ENCODE results near the gene PRPSAP1.

Gene PRPSAP1

DNA sequence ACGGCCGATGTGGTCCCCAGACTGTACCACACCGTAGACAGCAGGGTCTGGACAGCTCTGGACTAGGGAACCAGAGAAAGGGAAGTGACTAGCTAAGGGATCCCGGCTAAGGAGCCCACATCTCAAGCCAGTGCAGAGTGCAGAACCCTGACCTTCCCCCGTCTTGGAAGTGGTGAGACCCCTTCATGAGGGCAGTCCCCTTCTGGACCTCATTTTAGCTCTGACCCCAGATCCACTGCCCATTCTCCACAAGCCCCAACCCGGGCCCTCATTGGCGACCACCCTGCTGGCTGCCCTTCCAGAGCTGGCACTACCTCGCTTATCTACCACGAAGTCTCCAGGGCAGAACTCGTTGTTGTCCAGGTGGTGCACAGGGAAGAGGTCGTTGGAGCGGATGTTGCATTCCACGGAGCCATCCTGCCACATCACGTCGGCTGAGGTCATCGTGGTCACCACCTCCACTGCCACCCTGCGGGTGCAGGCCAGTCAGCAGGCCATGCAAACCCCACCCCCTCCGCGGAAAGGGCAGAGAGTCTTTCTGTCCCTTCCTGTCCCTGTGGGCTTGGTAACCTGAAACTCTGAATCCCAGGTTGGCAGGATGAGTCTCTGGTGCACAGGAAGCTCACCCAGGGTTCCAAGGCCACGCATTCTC is 44.9 kb upstream of the PRPSAP1 start:
- Histone ChIP-seq H3K4me1 (ENCODE audit: low read length) (no peaks in the 10 kb centered on the region), H3K27me3 (replicated peaks; ENCODE audit: insufficient read depth, low read length) (no peaks in the 10 kb centered on the region), H3K79me2 (ENCODE audit: low read length) (no peaks in the 10 kb centered on the region), H3K36me3 (replicated peaks; ENCODE audit: insufficient read depth, low read length) (peaks cover 3% of the 10 kb centered on the region; the same call in 1 of the 2 replicates), H3K27ac (ENCODE audit: low read length) (no peak overlapping the region), H2AFZ (ENCODE audit: low read length) (no peak overlapping the region), H3K9me3 (replicated peaks; ENCODE audit: insufficient read depth, low read length) (no peaks in the 10 kb centered on the region), H3K9ac (ENCODE audit: low read length) (no peak overlapping the region), H4K20me1 (ENCODE audit: insufficient read depth, low read length) (no peaks in the 10 kb centered on the region), H3K9me2 (replicated peaks; ENCODE audit: insufficient read depth, low read length) (no peaks in the 10 kb centered on the region), H3K4me3 (ENCODE audit: low read length) (no peak overlapping the region), H3K4me2 (ENCODE audit: low read depth, low read length) (no peak overlapping the region), H3F3A (ENCODE audit: insufficient read depth, low read length) (no peaks in the 10 kb centered on the region)
- no peak for DNase-seq
- TF ChIP-seq, protein P1, sequence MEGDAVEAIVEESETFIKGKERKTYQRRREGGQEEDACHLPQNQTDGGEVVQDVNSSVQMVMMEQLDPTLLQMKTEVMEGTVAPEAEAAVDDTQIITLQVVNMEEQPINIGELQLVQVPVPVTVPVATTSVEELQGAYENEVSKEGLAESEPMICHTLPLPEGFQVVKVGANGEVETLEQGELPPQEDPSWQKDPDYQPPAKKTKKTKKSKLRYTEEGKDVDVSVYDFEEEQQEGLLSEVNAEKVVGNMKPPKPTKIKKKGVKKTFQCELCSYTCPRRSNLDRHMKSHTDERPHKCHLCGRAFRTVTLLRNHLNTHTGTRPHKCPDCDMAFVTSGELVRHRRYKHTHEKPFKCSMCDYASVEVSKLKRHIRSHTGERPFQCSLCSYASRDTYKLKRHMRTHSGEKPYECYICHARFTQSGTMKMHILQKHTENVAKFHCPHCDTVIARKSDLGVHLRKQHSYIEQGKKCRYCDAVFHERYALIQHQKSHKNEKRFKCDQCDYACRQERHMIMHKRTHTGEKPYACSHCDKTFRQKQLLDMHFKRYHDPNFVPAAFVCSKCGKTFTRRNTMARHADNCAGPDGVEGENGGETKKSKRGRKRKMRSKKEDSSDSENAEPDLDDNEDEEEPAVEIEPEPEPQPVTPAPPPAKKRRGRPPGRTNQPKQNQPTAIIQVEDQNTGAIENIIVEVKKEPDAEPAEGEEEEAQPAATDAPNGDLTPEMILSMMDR (IDR thresholded peaks at IDR 0.05; ENCODE audit: low read length) = no peak
- TF ChIP-seq EZH2 (optimal IDR thresholded peaks at IDR 0.05; ENCODE audit: low read depth, low read length) (no peak), EZH2phosphoT487 (IDR thresholded peaks at IDR 0.05; ENCODE audit: low read length) (no peak)

DNA sequence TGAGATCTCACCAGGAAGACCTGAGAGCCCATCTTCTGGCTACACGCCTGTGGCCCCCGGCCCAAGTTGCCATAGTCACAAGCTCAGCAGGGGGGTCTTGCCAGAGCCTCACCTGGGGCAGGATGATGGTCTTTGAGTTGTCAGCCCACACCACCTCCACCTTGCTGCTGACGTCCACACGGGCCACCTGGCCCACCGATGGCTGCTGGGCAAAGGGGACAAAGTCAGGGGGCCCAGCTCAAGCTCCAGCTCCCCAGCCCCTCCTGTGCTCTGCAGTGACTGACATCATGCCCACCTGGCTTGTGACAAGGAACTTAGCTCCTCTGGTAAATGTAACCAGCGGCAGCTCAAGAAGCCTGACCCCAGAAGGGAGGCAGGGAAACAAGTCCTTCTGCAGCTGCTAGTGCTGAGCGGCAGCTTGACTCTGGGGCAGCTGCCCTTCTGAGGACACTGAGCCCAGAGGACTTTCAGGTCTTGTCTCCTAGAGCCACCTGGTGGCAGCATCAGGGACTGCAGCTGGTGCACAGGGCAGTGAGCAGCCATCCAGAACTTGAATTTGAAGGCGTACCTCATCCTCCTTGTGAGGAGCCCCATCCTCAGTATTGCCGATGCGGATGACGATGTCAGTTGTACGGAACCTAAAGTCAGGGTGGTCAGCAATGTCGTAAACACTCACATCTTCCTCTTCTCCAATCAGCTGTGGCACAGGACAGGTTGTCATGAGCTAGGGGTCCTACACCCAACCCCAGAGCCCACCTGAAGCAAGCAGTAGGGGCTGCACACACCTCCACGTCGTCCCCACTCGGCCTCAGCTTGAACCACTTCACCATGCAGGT is 44.2 kb upstream of the PRPSAP1 start:
- no peak overlapping the region for H2AFZ ChIP-seq (ENCODE audit: low read length)
- no peak overlapping the region for H3K4me2 ChIP-seq (ENCODE audit: low read depth, low read length)
- peaks cover 3% of the 10 kb centered on the region; the same call in 1 of the 2 replicates for H3K36me3 ChIP-seq (replicated peaks; ENCODE audit: insufficient read depth, low read length)
- H3K9me3 ChIP-seq (replicated peaks; ENCODE audit: insufficient read depth, low read length) = no peaks in the 10 kb centered on the region
- H3K9ac ChIP-seq (ENCODE audit: low read length) = no peak overlapping the region
- H3K4me1 ChIP-seq (ENCODE audit: low read length) = no peaks in the 10 kb centered on the region
- H3K79me2 ChIP-seq (ENCODE audit: low read length) = no peaks in the 10 kb centered on the region
- no peaks in the 10 kb centered on the region for H3K9me2 ChIP-seq (replicated peaks; ENCODE audit: insufficient read depth, low read length)
- no peaks in the 10 kb centered on the region for H3K27me3 ChIP-seq (replicated peaks; ENCODE audit: insufficient read depth, low read length)
- H3F3A ChIP-seq (ENCODE audit: insufficient read depth, low read length) = no peaks in the 10 kb centered on the region
- no peak overlapping the region for H3K4me3 ChIP-seq (ENCODE audit: low read length)
- no peak overlapping the region for H3K27ac ChIP-seq (ENCODE audit: low read length)
- TF ChIP-seq EZH2 (optimal IDR thresholded peaks at IDR 0.05; ENCODE audit: low read depth, low read length) = no peak
- no peak for TF ChIP-seq EZH2phosphoT487 (IDR thresholded peaks at IDR 0.05; ENCODE audit: low read length)
- TF ChIP-seq, protein P1 (IDR thresholded peaks at IDR 0.05; ENCODE audit: low read length) = peak; percentile 97
- no peaks in the 10 kb centered on the region for H4K20me1 ChIP-seq (ENCODE audit: insufficient read depth, low read length)
- peak; percentile 81 for DNase-seq

DNA sequence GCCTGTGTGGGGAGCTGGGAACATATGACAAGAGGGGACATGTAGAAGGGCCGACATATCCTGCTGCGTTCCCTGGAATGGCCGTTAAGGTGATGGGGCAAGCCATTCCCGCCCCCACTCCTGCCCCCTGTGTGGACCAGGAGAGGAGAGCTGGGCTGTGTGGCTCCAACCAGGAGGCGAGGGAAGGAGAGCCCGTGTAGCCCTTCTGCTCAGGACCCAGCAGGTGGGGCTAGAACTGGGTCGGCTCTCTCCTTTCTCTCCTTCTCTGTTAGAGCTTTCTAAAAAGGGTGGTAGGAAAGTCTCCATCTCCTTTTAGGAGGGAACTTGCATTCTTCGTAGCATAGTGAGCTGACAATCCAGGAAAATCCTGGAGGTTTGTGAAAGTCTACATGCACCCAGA is 43.5 kb upstream of the PRPSAP1 start:
- H3K36me3 ChIP-seq (replicated peaks; ENCODE audit: insufficient read depth, low read length) = peaks cover 3% of the 10 kb centered on the region; the same call in 1 of the 2 replicates
- DNase-seq = no peak
- no peaks in the 10 kb centered on the region for H4K20me1 ChIP-seq (ENCODE audit: insufficient read depth, low read length)

More for the DNA sequence above, 43.5 kb upstream of the PRPSAP1 start:
- H3K4me3 ChIP-seq (ENCODE audit: low read length) = no peak overlapping the region
- no peaks in the 10 kb centered on the region for H3K4me1 ChIP-seq (ENCODE audit: low read length)
- H3K4me2 ChIP-seq (ENCODE audit: low read depth, low read length) = no peak overlapping the region
- no peaks in the 10 kb centered on the region for H3K9me3 ChIP-seq (replicated peaks; ENCODE audit: insufficient read depth, low read length)
- H3F3A ChIP-seq (ENCODE audit: insufficient read depth, low read length) = no peaks in the 10 kb centered on the region
- no peak overlapping the region for H3K9ac ChIP-seq (ENCODE audit: low read length)
- no peaks in the 10 kb centered on the region for H3K27me3 ChIP-seq (replicated peaks; ENCODE audit: insufficient read depth, low read length)
- H3K79me2 ChIP-seq (ENCODE audit: low read length) = no peaks in the 10 kb centered on the region
- H2AFZ ChIP-seq (ENCODE audit: low read length) = no peak overlapping the region
- no peak overlapping the region for H3K27ac ChIP-seq (ENCODE audit: low read length)
- TF ChIP-seq, protein P1 (IDR thresholded peaks at IDR 0.05; ENCODE audit: low read length) = no peak
- TF ChIP-seq EZH2phosphoT487 (IDR thresholded peaks at IDR 0.05; ENCODE audit: low read length) (no peak), EZH2 (optimal IDR thresholded peaks at IDR 0.05; ENCODE audit: low read depth, low read length) (no peak)
- no peaks in the 10 kb centered on the region for H3K9me2 ChIP-seq (replicated peaks; ENCODE audit: insufficient read depth, low read length)

All from MM.1S (cell line).